B cell (primary cell): ENCODE data around the gene MST1. TPM values are rescaled to one million over a fixed set of nuclear protein-coding genes. Genes with fewer than 3 reads are reported as not detected.
A peak's percentile ranks its signal among the peaks of the same experiment; 100 is the strongest.

Experiments
- ATAC-seq: fragments of 200-7000 bp; cut with Tn5 transposase; one replicate; pipeline ENCODE4 v1.10.0; 2021; ENCODE audit warnings: low read depth, mild to moderate bottlenecking, moderate number of reproducible peaks, moderate library complexity
- CTCF ChIA-PET: fragments of 350-600 bp; sonication (Branson Sonifier 250); formaldehyde crosslinking; loops from one replicate; lab custom pipeline; 2021; ENCODE audit warnings: antibody characterized with exemption, inconsistent platforms; lab: Charles Lee
- POLR2A ChIA-PET: fragments of 350-600 bp; sonication (Branson Sonifier 250); formaldehyde crosslinking; loops from one replicate; lab custom pipeline; 2021; ENCODE audit warnings: antibody characterized with exemption; lab: Charles Lee
- DNase-seq: peaks from one replicate; pipeline ENCODE4 v3.0.0; 2013
- H2AFZ ChIP-seq: 2 replicates; pipeline ENCODE4 v1.6.1; 2012; ENCODE audit warnings: mild to moderate bottlenecking, low read depth, low read length; ENCODE audit not compliant: insufficient read depth, poor library complexity, severe bottlenecking
- H3K27ac ChIP-seq, 2 donors: 1 replicate in 1 of 2; 2 replicates in 1 of 2; pipeline ENCODE4 v1.5.1; 2012 to 2013; ENCODE audit warnings: low read length in 2 of 2, mild to moderate bottlenecking in 2 of 2, moderate library complexity in 1 of 2
- H3K27me3 ChIP-seq, 4 experiments: fragments of 200-600 bp in 1 of 4; sonication (generic) in 1 of 4; replicated peaks in 1 of 4; 1 replicate in 2 of 4; 2 replicates in 2 of 4; pipeline versions ENCODE4 v1.6.1 to v1.7.0; 2013 to 2016; ENCODE audit warnings: low read length in 3 of 4, mild to moderate bottlenecking in 2 of 4, mixed read lengths in 1 of 4, moderate library complexity in 1 of 4; ENCODE audit not compliant: insufficient read depth in 4 of 4, control insufficient read depth in 3 of 4; ENCODE audit errors: control extremely low read depth in 1 of 4
- H3K36me3 ChIP-seq, 2 experiments: replicated peaks in 1 of 2; 1 replicate in 1 of 2; 2 replicates in 1 of 2; pipeline versions ENCODE4 v1.6.1 to v1.7.1; 2013; ENCODE audit warnings: low read length in 1 of 2; ENCODE audit not compliant: insufficient read depth in 2 of 2, control insufficient read depth in 1 of 2; ENCODE audit errors: control extremely low read depth in 1 of 2, extremely low read depth in 1 of 2
- H3K4me1 ChIP-seq, 2 donors: fragments of 200-600 bp in 1 of 2; sonication (generic) in 1 of 2; 1 replicate in 1 of 2; 2 replicates in 1 of 2; pipeline versions ENCODE4 v1.5.1 to v1.6.1; 2013 to 2017; ENCODE audit warnings: low read length in 2 of 2; ENCODE audit not compliant: control insufficient read depth in 2 of 2, insufficient read depth in 2 of 2
- H3K4me2 ChIP-seq: replicated peaks from 2 replicates; pipeline ENCODE3; 2012; ENCODE audit warnings: mild to moderate bottlenecking, low read depth, low read length; ENCODE audit not compliant: poor library complexity, severe bottlenecking
- H3K4me3 ChIP-seq, 5 experiments: fragments of 200-600 bp in 1 of 5; sonication (generic) in 1 of 5; 1 replicate in 3 of 5; 2 replicates in 2 of 5; pipeline versions ENCODE4 v1.5.1 to v1.7.0; 2011 to 2016; ENCODE audit warnings: low read length in 4 of 5, mild to moderate bottlenecking in 4 of 5, low read depth in 2 of 5, control low read depth in 1 of 5, moderate library complexity in 1 of 5; ENCODE audit not compliant: insufficient read depth in 1 of 5; ENCODE audit errors: control extremely low read depth in 1 of 5, extremely low read depth in 1 of 5
- H3K79me2 ChIP-seq: fragments of 200-600 bp; sonication (generic); one replicate; pipeline ENCODE4 v1.6.0; 2016; ENCODE audit warnings: low read length; ENCODE audit not compliant: control insufficient read depth, insufficient read depth
- H3K9ac ChIP-seq: fragments of 200-600 bp; sonication (generic); 2 replicates; pipeline ENCODE4 v1.6.1; 2017; ENCODE audit warnings: mild to moderate bottlenecking, low read length, moderate library complexity
- H3K9me3 ChIP-seq, 3 donors: one replicate each; pipeline versions ENCODE4 v1.6.1 to v1.7.1; 2013; ENCODE audit warnings: low read length in 2 of 3; ENCODE audit not compliant: control insufficient read depth in 2 of 3, insufficient read depth in 1 of 3; ENCODE audit errors: control extremely low read depth in 1 of 3
- H4K20me1 ChIP-seq: 2 replicates; pipeline ENCODE4 v1.6.0; 2012; ENCODE audit warnings: mild to moderate bottlenecking, low read length; ENCODE audit not compliant: insufficient read depth, control insufficient read depth, poor library complexity, severe bottlenecking
- H3K27ac Mint-ChIP-seq: one replicate; pipeline ENCODE4 v1.8.0; 2021; ENCODE audit warnings: mixed read lengths
- H3K27me3 Mint-ChIP-seq: one replicate; pipeline ENCODE4 v1.8.0; 2021; ENCODE audit warnings: mixed read lengths
- H3K4me1 Mint-ChIP-seq: one replicate; pipeline ENCODE4 v1.8.0; 2021; ENCODE audit warnings: mixed read lengths
- H3K4me3 Mint-ChIP-seq: one replicate; pipeline ENCODE4 v1.8.0; 2021; ENCODE audit warnings: mixed read lengths
- H3K9me3 Mint-ChIP-seq: one replicate; pipeline ENCODE4 v1.8.0; 2022; ENCODE audit warnings: mixed read lengths; ENCODE audit not compliant: insufficient read depth
- CTCF ChIP-seq: fragments of 200-600 bp; IDR thresholded peaks from one replicate; pipeline ENCODE4 v1.8.0; 2022; ENCODE audit warnings: antibody characterized with exemption, mild to moderate bottlenecking
- EZH2 ChIP-seq: IDR thresholded peaks from 2 replicates; pipeline ENCODE4 v1.6.1; 2012; ENCODE audit warnings: borderline replicate concordance, low read depth, mild to moderate bottlenecking, moderate library complexity, low read length; ENCODE audit not compliant: insufficient read depth, poor library complexity, severe bottlenecking
- WGBS: methylation state at CpG from one replicate; pipeline ENCODE4 v1.1.5; 2013; ENCODE audit warnings: missing lambda C conversion rate; ENCODE audit not compliant: insufficient coverage; 5-methylcytosine and 5-hydroxymethylcytosine counted together
- intact Hi-C: fragments of 100-400 bp; cut with micrococcal nuclease; formaldehyde crosslinking; loops from one replicate; pipeline ENCODE4 v1.10.0; 2022
- polyA plus RNA-seq: library from polyadenylated mRNA; depleted of rRNA; stranded (reverse); fragments of >200 nt; gene quantifications from 2 replicates; pipeline ENCODE4 v1.2.3, GENCODE V29; 2012
- total RNA-seq, 2 donors: library from RNA; stranded (reverse); fragments of 120-200 nt in 1 of 2; gene quantifications; 1 replicate in 1 of 2; 2 replicates in 1 of 2; pipeline versions ENCODE4 v1.2.3 to v1.2.4, GENCODE V29; 2013 to 2022

The MST1 gene
- total and polyA plus RNA-seq, 2 donors (not counting 1 experiment from before 2014, with no cell fraction given) = 14.5 to 26.4 TPM

- Histone ChIP-seq H4K20me1 (no peaks in the 10 kb centered on the region), H3K79me2 (peaks cover 4% of the 10 kb centered on the region), H3K9ac (no peak overlapping the region), H3K27ac (no peak overlapping the region), H2AFZ (no peak overlapping the region), H3K9me3 (no peaks in the 10 kb centered on the region), H3K27me3 (no peaks in the 10 kb centered on the region), H3K36me3 (peaks cover 0 to 18% of the 10 kb centered on the region in 2 experiments), H3K4me3 (no peak overlapping the region), H3K4me2 (no peak overlapping the region), H3K4me1 (peaks cover 7 to 27% of the 10 kb centered on the region in 2 donors)
- ChIA-PET CTCF (interaction anchor here (1.1 to 1.7 kb wide), 2 partner anchors 122 to 178 kb away, joined by 3 read pairs; no protein-coding TSS in a partner anchor), POLR2A (interaction anchor here (1.0 kb wide), 1 partner anchor 69 kb away, joined by 3 read pairs; the partner anchor contains the start of gene IP6K1)
- peak; percentile 34 for DNase-seq
- 74% methylated on average over 7 of the region's 14 CpGs for WGBS
- H3K4me1 Mint-ChIP-seq = peaks cover 28% of the 10 kb centered on the region
- H3K27me3 Mint-ChIP-seq = no peaks in the 10 kb centered on the region
- peak overlapping the region; percentile 10 for H3K27ac Mint-ChIP-seq
- no peak for ATAC-seq
- intact Hi-C loops = no loop called here
- no peaks in the 10 kb centered on the region for H3K9me3 Mint-ChIP-seq
- TF ChIP-seq CTCF (no peak), EZH2 (no peak)
- peak overlapping the region; percentile 29 for H3K4me3 Mint-ChIP-seq
Observed at GRCh38 chr3:49717211-49717958, 28.1 kb upstream of the MST1 start.

GRCh38 chr3:49716691-49717210 is 27.5 kb upstream of the MST1 start:
- Histone ChIP-seq H3K9ac (no peak overlapping the region), H3K4me2 (no peak overlapping the region), H3K79me2 (peaks cover 4% of the 10 kb centered on the region), H3K27ac (no peak overlapping the region), H3K4me3 (no peak overlapping the region), H3K27me3 (no peaks in the 10 kb centered on the region), H3K4me1 (peaks cover 6 to 24% of the 10 kb centered on the region in 2 donors), H3K36me3 (peaks cover 0 to 12% of the 10 kb centered on the region in 2 experiments), H2AFZ (no peak overlapping the region), H4K20me1 (no peaks in the 10 kb centered on the region), H3K9me3 (no peaks in the 10 kb centered on the region)
- no peak for TF ChIP-seq CTCF
- no peak for TF ChIP-seq EZH2
- ATAC-seq = no peak
- H3K9me3 Mint-ChIP-seq = no peaks in the 10 kb centered on the region
- ChIA-PET POLR2A (no interaction called here), CTCF (interaction anchor here (1.1 kb wide), 1 partner anchor 122 kb away, joined by 3 read pairs; no protein-coding TSS in a partner anchor)
- 95% methylated on average over 15 of the region's 16 CpGs for WGBS
- peak; percentile 18 for DNase-seq
- intact Hi-C loops = no loop called here
- no peak overlapping the region for H3K4me3 Mint-ChIP-seq
- no peaks in the 10 kb centered on the region for H3K27me3 Mint-ChIP-seq
- H3K4me1 Mint-ChIP-seq = peaks cover 27% of the 10 kb centered on the region
- H3K27ac Mint-ChIP-seq = no peak overlapping the region
